Stomach smooth muscle (tissue), 2 donors: ENCODE measurements around the gene PRPF4.
A peak's percentile ranks its signal among the peaks of the same experiment; 100 is the strongest.
"Not testable (repeated sequence)": the region's sequence is repeated elsewhere in the genome, so short reads cannot be mapped to it uniquely, and the experiment has no call there.

Source experiments
- H3K27ac ChIP-seq: one replicate; pipeline ENCODE4 v1.7.0; 2013; ENCODE audit warnings: mild to moderate bottlenecking, low read length, inconsistent platforms
- H3K27me3 ChIP-seq, 2 donors: one replicate each; pipeline ENCODE4 v1.7.0; 2013; ENCODE audit warnings: low read length in 2 of 2; ENCODE audit not compliant: insufficient read depth in 2 of 2, control insufficient read depth in 1 of 2
- H3K36me3 ChIP-seq, 2 donors: one replicate each; pipeline ENCODE4 v1.7.0; 2013; ENCODE audit warnings: low read length in 2 of 2; ENCODE audit not compliant: control insufficient read depth in 2 of 2, insufficient read depth in 2 of 2
- H3K4me1 ChIP-seq: one replicate; pipeline ENCODE4 v1.7.0; 2013; ENCODE audit warnings: low read length; ENCODE audit not compliant: control insufficient read depth, insufficient read depth
- H3K4me3 ChIP-seq, 2 donors: one replicate each; pipeline ENCODE4 v1.7.0; 2013; ENCODE audit warnings: low read length in 2 of 2
- H3K9ac ChIP-seq, 2 donors: one replicate each; pipeline ENCODE4 v1.7.0; 2013; ENCODE audit warnings: low read length in 2 of 2, mild to moderate bottlenecking in 1 of 2
- H3K9me3 ChIP-seq, 2 donors: one replicate each; pipeline ENCODE4 v1.7.0; 2013; ENCODE audit warnings: low read length in 2 of 2; ENCODE audit not compliant: control insufficient read depth in 2 of 2
- donor health status: healthy.
- donor health status: Pancreatic carcinoma.

PRPF4 gene

GRCh38 chr9:113267911-113268566 lies 7.4 kb upstream of the PRPF4 start:
- H3K4me3 ChIP-seq = no peak overlapping the region

GRCh38 chr9:113269355-113269754 lies 6.1 kb upstream of the PRPF4 start:
- Histone ChIP-seq H3K27ac (no peak overlapping the region), H3K9ac (no peak overlapping the region), H3K9me3 (no peaks in the 10 kb centered on the region), H3K36me3 (peaks cover 36 to 38% of the 10 kb centered on the region in 2 donors), H3K4me1 (no peaks in the 10 kb centered on the region), H3K27me3 (no peaks in the 10 kb centered on the region), H3K4me3 (no peak overlapping the region)

More at GRCh38 chr9:113267911-113268566, 7.4 kb upstream of the PRPF4 start:
- Histone ChIP-seq H3K9me3 (no peaks in the 10 kb centered on the region), H3K9ac (no peak overlapping the region), H3K4me1 (no peaks in the 10 kb centered on the region), H3K27ac (no peak overlapping the region), H3K27me3 (no peaks in the 10 kb centered on the region), H3K36me3 (peaks cover 33 to 36% of the 10 kb centered on the region in 2 donors)

DNA sequence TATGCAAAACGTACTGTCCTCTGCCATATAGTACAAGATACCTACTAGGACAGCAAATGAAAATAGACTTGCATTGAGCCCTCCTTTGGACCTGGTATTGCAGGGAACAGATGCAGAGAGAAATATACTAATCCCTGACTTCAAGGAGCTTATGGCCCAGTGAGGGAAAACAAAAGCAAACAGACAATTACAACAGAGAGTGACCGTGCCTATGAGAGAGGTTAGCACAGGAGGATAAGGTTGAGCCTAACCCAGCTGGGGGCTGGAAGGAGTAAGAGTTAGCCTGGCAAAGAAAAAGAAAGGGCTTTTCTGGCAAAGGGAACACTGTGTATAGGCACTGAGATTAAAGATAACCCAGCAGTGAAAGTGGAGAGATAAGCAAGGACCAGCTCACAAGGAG lies 5.6 kb upstream of the PRPF4 start:
- Histone ChIP-seq H3K9me3 (no peaks in the 10 kb centered on the region), H3K9ac (no peak overlapping the region), H3K4me3 (no peak overlapping the region), H3K4me1 (no peaks in the 10 kb centered on the region), H3K27me3 (no peaks in the 10 kb centered on the region), H3K27ac (no peak overlapping the region), H3K36me3 (peaks cover 36 to 38% of the 10 kb centered on the region in 2 donors)

DNA sequence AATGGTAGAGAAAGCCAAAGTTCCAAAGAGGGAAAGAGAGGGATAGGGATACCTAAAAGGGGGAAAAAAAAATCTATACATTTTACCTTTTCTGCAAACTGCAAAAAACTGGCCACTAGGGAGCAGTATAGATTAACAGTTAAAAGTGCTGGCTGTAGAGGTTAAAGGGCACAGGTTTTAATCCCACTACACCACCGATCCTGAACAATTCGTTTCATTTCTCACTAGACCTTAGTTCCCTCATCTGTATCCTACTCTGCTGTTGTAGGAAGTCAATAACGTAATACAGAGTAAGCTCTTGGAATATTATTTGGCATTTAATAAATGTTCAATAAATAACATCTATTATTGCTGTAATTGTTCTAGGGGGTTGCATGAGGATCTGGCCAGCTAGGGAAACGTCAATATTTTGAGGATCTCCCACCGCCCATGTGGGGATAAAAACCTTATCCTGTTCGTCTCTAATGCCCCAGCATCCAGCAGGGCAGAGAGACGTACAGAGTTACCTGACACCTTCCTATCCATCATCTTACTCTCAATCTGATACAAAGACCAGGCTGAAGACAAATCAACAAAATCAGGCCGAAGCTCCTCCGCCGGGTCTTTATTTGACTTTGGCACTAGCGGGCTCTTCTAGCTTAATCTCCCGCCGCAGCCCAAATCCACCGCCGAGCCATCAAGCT lies 843 bp upstream of the PRPF4 start:
- H3K9ac ChIP-seq = peak overlapping the region; percentile 86 to 94
- peak overlapping the region; percentile 85 to 100 for H3K4me3 ChIP-seq
- H3K36me3 ChIP-seq = peaks cover 28 to 33% of the 10 kb centered on the region in 2 donors
- peak overlapping the region; percentile 97 for H3K27ac ChIP-seq
- peaks cover 10% of the 10 kb centered on the region for H3K4me1 ChIP-seq
- no peaks in the 10 kb centered on the region for H3K27me3 ChIP-seq
- H3K9me3 ChIP-seq = no peaks in the 10 kb centered on the region

DNA sequence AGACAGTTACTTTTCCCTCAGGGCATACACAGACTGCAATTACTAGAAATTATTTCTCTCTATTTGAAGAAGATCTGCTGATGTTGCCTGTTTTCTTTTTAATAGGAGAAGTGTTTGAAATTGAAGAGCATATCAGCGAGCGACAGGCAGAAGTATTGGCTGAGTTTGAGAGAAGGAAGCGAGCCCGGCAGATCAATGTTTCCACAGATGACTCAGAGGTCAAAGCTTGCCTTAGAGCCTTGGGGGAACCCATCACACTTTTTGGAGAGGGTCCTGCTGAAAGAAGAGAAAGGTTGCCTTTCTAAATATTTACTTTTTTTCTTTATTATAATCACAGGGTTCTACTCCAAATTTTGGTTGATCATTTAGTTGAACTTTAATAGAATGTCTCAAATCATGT lies 3.4 kb downstream of the PRPF4 start:
- peaks cover 10% of the 10 kb centered on the region for H3K4me1 ChIP-seq
- H3K9ac ChIP-seq = no peak overlapping the region
- no peak overlapping the region for H3K4me3 ChIP-seq
- no peaks in the 10 kb centered on the region for H3K9me3 ChIP-seq
- no peaks in the 10 kb centered on the region for H3K27me3 ChIP-seq
- peaks cover 33 to 35% of the 10 kb centered on the region in 2 donors for H3K36me3 ChIP-seq
- no peak overlapping the region for H3K27ac ChIP-seq

- H3K4me3 ChIP-seq = no peak overlapping the region
- H3K27me3 ChIP-seq = no peaks in the 10 kb centered on the region
- H3K9me3 ChIP-seq = no peaks in the 10 kb centered on the region
- H3K4me1 ChIP-seq = peaks cover 7% of the 10 kb centered on the region
- H3K9ac ChIP-seq = no peak overlapping the region
- H3K27ac ChIP-seq = no peak overlapping the region
- H3K36me3 ChIP-seq = peaks cover 43 to 51% of the 10 kb centered on the region in 2 donors
Measured at GRCh38 chr9:113281356-113281755, 5.9 kb downstream of the PRPF4 start.

- no peaks in the 10 kb centered on the region for H3K4me1 ChIP-seq
- H3K4me3 ChIP-seq = no peak overlapping the region
- no peaks in the 10 kb centered on the region for H3K9me3 ChIP-seq
- no peak overlapping the region for H3K27ac ChIP-seq
- no peak overlapping the region for H3K9ac ChIP-seq
- H3K27me3 ChIP-seq = no peaks in the 10 kb centered on the region
- H3K36me3 ChIP-seq = peaks cover 57 to 65% of the 10 kb centered on the region in 2 donors
Measured at GRCh38 chr9:113289091-113289490, 13.6 kb downstream of the PRPF4 start.

DNA sequence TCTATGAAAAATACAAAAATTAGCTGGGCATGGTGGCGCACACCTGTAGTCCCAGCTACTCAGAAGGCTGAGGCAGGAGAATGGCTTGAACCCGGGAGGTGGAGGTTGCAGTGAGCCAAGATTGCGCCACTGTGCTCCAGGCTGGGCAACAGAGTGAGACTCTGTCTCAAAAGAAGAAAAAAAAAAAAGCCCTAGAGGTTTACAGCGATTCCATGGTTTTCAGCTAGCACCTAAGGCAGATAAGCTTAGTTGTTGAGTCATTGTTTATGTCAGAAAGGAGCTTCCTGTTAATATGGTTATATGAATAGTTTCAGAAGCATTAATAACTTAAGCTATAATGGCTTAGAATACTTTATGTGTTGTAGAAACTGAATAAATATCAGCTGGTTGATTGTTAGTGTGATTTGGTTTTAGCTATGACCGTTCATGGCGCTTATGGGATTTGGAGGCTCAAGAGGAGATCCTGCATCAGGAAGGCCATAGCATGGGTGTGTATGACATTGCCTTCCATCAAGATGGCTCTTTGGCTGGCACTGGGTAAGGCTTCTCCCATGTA lies 14.7 kb downstream of the PRPF4 start:
- no peak overlapping the region for H3K4me3 ChIP-seq
- H3K4me1 ChIP-seq = no peaks in the 10 kb centered on the region
- no peaks in the 10 kb centered on the region for H3K27me3 ChIP-seq
- no peak overlapping the region for H3K27ac ChIP-seq
- no peak overlapping the region for H3K9ac ChIP-seq
- peaks cover 48 to 56% of the 10 kb centered on the region in 2 donors for H3K36me3 ChIP-seq
- no peaks in the 10 kb centered on the region for H3K9me3 ChIP-seq

DNA sequence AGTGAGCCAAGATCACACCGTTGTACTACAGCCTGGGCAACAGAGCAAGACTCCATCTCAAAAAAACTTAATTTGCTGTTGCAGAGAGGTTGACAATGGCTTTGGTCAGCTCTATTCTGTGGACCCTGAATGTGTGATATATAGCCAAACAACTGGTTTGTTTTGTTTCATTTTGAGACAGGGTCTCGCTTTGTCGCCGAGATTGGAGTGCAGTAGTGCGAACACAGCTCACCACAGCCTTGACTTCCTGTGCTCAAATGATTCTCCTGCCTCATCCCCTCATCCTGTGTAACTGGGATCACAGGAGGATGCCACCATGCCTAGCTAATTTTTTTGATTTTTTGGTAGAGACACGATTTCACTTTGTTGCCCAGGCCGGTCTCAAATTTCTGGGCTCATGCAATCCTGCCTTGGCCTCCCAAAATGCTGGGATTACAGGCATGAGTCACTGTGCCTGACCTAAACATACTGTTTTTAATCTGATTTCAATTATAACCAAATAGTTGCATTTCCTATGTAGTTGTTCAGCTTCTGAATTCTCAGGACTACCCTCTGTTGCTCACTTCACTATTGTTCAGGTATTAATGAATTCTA lies 17.9 kb downstream of the PRPF4 start:
- Histone ChIP-seq H3K9me3 (no peaks in the 10 kb centered on the region), H3K27ac (no peak overlapping the region), H3K4me1 (no peaks in the 10 kb centered on the region), H3K4me3 (no peak overlapping the region), H3K27me3 (no peaks in the 10 kb centered on the region), H3K36me3 (peaks cover 33 to 35% of the 10 kb centered on the region in 2 donors), H3K9ac (no peak overlapping the region)

DNA sequence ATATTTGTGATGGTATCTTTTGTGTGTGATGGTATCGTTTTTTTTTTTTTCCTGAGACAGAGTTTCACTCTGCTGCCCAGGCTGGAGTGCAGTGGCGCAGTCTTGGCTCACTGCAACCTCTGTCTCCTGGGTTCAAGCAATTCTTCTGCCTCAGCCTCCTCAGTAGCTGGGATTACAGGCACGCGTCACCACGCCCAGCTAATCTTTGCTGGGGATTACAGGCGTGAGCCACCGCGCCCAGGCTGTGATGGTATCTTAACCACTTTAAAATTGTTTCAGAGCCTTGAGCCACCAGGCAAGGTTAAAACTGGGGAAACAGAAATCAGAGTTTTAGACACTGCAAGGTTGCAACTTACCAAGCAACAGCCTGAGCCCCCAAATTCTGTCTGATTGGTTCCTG lies 20.8 kb downstream of the PRPF4 start:
- not testable (repeated sequence) for H3K9me3 ChIP-seq, H3K4me3 ChIP-seq, H3K27me3 ChIP-seq, H3K9ac ChIP-seq, H3K27ac ChIP-seq, H3K4me1 ChIP-seq
- H3K36me3 ChIP-seq = peaks cover 11 to 14% of the 10 kb centered on the region in 2 donors
